Stimulated activated CD4-positive, alpha-beta T cell treated with anti-CD3 and anti-CD28 coated beads, Interleukin-2, amount 100 ng/mL, for 48 hours (primary cell): ENCODE data around the gene BTNL2.
"Not testable (repeated sequence)": the region's sequence is repeated elsewhere in the genome, so short reads cannot be mapped to it uniquely, and the experiment has no call there.

ENCODE experiments used
- DNase-seq, 2 donors: peaks; one replicate each; pipeline ENCODE4 v3.0.0-alpha.2; 2020

BTNL2 gene, protein sequence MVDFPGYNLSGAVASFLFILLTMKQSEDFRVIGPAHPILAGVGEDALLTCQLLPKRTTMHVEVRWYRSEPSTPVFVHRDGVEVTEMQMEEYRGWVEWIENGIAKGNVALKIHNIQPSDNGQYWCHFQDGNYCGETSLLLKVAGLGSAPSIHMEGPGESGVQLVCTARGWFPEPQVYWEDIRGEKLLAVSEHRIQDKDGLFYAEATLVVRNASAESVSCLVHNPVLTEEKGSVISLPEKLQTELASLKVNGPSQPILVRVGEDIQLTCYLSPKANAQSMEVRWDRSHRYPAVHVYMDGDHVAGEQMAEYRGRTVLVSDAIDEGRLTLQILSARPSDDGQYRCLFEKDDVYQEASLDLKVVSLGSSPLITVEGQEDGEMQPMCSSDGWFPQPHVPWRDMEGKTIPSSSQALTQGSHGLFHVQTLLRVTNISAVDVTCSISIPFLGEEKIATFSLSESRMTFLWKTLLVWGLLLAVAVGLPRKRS

DNA sequence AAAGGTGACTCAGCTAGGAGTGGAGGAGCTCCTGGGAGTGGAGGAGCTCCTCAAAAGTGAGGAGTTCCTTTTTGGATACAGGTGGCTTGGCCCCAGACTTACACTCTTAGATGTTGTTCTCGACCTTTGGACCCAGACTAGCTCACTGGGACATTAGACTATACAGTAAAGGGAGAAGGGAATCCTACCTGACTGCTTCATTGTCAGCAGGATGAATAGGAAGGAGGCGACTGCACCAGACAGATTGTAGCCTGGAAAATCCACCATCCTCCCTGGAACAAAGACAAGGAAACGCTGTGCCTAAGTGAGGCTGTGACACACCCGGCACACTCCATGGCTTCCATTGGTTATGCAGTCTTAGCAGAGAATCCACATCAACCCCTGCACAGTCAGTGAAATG is at the start of gene BTNL2:
Gene BTNL2, minus strand, starts transcription at position 325 of the 400 bp plus-strand sequence. Its CDS starts 58 bp downstream, at position 267.
- no peak for DNase-seq

DNA sequence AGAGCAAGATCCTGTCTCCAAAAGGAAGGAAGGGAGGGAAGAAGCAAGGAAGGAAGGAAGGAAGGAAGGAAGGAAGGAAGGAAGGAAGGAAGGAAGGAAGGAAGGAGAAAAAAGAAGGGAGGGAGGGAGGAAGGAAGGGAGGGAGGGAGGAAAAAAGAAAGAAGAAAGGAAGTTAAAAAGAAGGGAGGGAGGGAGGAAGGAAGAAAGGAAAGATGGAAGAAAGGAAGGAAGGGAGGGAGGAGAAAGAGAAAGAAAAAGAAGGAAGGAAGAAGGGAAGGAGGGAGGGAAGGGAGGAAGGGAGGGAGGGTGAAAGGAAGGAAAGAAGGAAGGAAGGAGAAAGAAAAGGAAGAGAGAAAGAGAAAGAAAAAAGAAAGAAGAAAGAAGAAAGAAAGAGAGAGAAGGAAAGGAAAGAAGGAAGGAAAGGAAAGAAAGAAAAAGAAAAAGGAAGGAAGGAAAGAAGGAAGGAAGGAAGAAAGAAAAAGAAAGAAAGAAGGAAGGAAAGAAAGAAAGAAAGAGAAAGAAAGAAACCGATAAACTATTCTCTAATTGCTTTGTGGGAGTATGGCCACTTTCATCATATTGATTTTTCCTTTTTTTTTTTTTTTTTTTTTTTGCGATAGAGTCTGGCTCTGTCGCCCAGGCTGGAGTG is 42.2 kb upstream of the BTNL2 start:
- DNase-seq: no peak

DNA sequence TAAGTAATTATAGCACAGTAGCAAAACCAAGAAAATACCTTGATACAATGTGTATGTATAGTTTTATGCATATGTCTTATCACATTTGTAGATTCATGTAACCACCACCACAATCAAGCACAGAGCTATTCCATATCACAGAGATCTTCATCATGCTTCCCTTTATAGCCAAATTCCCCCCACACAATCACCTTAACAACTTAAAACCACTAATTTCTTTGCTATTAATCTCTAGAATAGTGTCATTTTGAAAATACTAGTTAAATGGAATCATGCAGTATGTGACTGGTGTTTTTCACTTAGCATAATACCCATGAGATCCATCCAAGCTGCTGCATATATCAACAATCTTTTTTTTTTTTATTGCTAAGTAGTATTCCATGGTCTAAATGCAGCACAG is 41.0 kb upstream of the BTNL2 start:
- no peak for DNase-seq

DNA sequence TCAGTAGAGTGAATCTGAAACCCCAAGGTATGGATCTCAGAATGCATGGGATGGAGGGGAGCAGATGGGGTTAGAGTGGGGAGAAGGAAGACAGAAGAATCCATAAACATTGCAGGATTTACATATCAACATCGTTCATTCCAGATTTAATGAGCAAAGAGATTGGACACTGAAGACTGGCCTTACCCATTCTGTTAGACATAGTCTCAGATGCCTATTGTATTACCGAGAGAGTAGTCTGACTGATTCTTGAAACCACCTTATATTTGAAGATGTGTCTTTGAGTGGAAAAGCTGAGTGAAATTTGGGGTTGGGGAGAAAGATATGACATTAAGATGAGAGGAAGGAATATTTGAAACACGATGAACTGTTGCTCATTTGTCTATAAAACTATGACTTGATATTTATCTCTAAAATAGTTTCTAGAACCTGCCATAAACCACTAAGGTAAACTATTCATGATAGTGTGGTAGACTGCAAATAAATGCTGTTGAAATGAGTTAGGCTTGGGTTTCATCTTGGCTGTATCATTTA is 38.4 kb upstream of the BTNL2 start:
- no peak for DNase-seq

DNA sequence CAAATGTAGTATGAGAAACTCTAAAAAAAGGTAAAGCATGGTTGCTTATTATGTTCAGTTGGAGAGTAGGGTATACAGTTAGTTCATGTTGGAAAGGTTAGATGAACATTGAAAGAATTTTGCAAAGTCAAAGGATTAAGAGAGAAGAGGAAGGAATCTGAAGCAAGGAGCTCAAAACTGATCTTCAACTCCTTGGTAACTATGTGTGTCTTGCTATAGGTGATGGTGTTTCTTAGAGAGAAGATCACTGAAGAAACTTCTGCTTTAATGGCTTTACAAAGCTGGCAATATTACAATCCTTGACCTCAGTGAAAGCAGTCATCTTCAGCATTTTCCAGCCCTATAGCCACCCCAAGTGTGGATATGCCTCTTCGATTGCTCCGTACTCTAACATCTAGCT is 37.5 kb upstream of the BTNL2 start:
- DNase-seq: no peak

DNA sequence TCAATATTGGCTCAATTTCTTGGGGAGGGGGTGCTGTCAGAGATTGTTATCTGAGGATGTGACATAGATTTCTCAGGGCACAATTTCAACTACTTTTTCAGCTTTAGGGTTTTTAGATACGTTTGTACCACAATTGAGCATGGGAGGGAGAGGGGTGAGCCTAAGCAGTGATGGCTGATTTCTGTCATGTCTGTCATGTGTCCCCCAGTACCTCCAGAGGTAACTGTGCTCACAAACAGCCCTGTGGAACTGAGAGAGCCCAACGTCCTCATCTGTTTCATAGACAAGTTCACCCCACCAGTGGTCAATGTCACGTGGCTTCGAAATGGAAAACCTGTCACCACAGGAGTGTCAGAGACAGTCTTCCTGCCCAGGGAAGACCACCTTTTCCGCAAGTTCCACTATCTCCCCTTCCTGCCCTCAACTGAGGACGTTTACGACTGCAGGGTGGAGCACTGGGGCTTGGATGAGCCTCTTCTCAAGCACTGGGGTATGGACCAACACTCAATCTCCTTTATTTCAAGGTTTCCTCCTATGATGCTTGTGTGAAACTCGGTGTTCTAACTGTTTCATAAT is 36.1 kb upstream of the BTNL2 start:
- DNase-seq: no peak

DNA sequence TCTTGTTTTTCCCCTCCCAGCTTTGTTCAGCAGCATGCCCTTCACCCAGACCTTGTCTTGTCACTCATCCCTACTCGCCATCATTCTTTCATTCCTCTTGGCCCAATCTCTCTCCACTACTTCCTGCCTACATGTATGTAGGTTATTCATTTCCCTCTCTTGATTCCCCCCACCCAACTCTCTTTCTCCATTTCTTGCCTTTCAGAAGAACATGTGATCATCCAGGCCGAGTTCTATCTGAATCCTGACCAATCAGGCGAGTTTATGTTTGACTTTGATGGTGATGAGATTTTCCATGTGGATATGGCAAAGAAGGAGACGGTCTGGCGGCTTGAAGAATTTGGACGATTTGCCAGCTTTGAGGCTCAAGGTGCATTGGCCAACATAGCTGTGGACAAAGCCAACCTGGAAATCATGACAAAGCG is 35.3 kb upstream of the BTNL2 start:
- no peak for DNase-seq

DNA sequence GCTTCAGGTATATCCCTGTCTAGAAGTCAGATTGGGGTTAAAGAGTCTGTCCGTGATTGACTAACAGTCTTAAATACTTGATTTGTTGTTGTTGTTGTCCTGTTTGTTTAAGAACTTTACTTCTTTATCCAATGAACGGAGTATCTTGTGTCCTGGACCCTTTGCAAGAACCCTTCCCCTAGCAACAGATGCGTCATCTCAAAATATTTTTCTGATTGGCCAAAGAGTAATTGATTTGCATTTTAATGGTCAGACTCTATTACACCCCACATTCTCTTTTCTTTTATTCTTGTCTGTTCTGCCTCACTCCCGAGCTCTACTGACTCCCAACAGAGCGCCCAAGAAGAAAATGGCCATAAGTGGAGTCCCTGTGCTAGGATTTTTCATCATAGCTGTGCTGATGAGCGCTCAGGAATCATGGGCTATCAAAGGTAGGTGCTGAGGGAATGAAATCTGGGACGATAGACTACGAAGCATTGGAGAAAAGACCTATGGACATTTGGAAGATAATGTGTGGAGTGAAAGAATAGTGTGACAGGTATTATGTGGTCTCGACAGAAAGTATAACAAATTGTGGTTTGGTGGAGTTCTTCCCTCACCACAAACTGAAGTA is 32.7 kb upstream of the BTNL2 start, which contains the start of gene HLA-DRA:
Gene HLA-DRA, plus strand, starts transcription at position 286 of the 613 bp plus-strand sequence. Its CDS starts 64 bp downstream, at position 350.
- peak; percentile 7 to 19 for DNase-seq

DNA sequence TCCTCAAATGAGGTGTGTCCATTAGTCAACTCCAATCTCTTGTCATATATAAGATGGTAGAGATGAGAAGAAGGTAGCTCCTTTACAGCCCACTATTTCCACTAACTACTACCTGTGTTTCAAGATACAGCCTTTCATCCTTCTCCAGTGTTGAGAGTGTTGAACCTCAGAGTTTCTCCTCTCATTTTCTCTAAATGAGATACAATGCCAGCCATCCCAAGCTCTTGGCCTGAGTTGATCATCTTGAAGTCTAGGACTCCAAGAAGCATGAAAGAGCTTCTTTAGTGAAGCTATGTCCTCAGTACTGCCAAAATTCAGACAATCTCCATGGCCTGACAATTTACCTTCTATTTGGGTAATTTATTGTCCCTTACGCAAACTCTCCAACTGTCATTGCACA is 32.2 kb upstream of the BTNL2 start:
- no peak for DNase-seq

DNA sequence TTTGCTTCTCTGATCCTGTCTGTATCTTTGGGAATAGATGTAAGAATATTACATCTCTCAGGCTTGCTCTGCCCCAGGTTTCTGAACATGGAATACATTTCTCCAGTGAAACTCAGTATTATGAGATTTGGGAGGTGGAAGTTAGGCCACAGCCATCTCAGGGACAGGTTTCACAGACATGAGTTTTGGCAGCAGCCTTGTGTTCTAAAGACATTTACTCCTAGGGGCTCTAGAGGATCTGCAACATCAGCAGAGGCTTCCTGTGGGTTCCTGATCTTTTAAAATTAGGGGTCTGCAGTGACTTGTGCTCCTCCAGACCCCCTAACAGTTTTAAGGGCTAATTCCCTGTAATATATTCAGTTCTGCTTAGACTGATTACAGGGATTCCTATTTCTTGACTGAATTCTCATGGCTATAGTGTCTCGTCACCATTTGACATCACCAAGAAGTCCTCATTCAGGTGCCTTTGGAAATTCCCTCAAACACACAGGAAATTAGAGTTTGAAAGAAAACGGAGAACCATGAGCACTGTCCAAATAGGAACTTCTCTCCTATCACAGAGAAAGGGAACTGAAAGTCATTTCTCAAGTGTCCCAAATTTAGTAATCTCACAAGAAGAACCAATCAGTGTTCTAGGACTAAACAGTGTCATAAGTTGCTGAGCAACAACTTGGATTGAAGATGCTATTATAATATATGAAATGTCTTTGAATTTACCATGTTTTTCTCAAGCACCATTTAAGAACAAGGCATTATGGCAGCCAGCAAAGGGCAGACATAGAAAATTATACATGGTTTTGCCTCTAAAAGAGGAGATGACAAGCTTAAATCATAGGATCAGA is 30.2 kb upstream of the BTNL2 start:
- no peak for DNase-seq

DNA sequence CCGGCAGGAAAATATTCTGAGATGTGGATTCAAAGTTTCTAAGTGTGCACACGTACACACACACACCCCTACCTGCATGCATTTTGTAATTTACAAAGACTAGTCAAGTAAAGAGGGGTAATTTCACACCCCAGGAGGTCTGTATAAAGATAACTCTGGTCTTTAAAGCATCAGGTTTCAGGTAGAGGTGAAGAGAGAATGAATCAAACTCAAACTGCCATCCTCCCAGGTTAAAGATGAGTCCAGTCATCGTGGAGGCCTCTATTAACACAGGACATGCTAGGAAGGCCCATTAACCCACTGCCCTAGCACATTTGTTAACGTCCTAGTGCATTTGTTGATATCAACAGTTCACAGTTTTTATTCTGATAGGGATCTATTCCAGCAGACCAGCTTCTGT is 29.2 kb upstream of the BTNL2 start:
- no peak for DNase-seq

DNA sequence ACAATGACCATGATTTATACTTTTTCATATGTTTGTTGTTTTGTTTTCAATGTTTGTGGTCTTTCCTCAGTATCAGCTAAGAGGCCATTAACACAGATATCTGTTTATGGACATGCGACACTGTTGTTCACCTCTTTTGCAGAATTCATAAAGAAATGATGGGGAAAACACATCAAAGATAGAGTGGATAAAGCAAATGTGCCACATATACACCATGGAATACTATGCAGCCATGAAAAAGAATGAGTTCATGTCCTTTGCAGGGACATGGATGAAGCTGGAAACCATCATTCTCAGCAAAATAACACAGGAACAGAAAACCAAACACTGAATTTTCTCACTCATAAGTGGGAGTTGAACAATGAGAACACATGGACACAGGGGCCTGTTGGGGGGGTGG is 27.0 kb upstream of the BTNL2 start:
- not testable (repeated sequence) for DNase-seq

DNA sequence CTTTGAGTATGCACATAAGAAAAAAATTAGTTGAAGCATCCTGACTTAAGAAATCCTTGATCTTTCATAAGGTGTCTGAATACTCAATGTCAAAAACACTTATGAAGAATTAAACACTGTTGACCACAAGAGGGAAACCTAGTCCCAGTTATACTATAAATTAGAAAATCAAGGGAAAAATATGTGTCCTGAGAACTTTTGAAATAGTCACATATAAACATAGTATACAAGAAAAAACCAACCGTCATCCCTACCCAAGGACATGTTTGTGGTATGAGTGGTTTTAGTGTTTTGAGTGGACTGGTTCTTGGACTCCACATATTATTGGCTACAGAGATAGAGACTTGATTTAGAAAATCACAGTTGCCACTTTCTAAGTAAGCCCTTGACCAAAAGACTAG is 25.1 kb upstream of the BTNL2 start:
- DNase-seq: no peak

DNA sequence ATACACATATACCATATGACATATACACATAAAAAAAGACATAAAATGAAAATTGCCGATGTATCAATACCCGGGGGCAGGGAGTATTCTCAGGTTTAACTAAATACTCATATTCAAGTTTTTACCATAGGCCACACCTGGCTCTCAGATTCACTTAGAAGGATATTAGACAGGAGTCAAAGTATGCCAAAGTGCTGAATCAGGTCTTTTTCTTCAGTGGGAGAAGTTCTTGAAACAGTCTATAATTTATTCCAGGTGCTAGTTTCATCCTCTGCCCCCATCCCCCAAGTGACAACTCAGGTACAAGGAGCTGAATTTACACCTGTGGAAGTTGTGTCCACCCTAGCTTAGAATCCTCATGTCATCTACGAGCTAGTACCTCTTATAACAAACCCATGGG is 24.2 kb upstream of the BTNL2 start:
- no peak for DNase-seq

DNA sequence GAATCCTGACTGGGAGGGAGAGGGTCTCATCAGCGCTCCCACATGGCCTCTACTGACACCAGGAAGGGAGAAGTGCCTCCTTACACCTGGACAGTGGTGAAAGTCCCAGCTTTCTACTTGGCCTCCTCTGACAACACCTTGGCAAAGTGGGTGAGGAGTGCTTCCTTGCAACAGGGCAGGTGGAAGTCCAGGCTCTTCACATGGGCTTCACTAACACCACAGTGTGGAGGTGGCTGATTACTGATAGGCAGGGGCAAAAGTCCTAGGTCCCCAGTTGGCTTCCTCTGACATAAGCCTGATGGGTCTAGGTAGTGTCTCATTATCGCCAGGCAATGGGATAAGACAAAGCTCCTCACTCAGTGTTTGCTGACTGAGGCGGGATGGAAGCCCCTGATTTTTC is 23.2 kb upstream of the BTNL2 start:
- no peak for DNase-seq

DNA sequence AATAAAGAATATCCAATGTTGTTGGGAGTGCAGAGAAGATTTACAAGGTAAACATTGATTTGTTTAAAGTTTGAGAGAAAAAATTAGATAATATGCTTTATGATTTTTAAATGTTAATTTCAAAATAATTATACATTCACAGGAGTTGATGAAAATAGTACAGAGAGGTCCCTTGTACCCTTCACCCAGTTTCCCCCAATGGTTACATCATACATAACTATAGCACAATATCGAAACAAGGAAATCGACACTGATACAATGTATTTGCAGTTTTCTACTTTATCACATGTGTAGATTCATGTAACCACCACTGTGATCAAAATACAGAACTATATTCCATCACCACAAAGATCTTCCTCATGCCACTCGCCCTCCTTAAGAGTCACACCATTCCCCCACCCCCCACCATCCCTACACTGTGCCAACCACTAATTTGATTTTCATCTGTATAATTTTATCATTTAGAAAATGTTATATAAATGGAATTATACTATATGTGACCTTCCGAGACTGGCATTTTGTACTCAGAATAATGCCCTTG is 21.0 kb upstream of the BTNL2 start:
- DNase-seq: no peak

DNA sequence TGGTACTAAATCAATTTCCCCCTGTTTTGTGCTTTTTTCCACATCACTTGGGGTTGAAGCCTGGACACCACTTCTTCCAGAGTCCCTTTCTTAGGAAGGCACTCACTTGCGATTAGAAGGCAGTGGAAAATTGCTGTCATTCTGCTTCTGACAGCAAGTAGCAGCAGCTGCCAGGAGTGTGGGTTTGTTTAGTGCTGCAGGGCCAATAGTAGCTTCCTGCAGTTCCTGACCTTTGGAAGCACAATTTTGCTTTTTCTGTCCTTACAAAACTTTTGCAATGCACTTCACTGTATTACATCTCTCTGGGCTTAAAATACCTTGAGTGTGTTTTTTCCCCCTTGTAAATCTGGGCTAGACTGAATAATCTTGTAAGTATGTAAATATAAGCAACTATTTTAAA is 20.2 kb upstream of the BTNL2 start:
- DNase-seq: no peak

DNA sequence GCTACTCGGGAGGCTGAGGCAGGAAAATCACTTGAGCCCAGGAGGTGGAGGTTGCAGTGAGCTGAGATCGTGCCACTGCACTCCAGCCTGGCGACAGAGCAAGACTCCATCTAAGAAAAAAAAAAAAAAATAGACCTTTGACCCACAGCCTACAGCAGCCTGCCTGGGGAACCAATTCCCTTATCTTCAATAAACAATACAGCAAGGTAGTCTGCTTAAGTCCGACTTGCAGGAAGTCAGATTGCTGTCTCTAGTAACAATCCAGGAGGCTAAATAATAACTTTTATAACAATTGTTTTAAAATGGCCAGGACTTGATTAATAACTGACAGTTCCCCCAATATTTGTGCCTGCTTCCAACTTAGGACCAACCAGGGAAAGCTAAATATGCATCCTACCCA is 19.4 kb upstream of the BTNL2 start:
- DNase-seq: no peak

DNA sequence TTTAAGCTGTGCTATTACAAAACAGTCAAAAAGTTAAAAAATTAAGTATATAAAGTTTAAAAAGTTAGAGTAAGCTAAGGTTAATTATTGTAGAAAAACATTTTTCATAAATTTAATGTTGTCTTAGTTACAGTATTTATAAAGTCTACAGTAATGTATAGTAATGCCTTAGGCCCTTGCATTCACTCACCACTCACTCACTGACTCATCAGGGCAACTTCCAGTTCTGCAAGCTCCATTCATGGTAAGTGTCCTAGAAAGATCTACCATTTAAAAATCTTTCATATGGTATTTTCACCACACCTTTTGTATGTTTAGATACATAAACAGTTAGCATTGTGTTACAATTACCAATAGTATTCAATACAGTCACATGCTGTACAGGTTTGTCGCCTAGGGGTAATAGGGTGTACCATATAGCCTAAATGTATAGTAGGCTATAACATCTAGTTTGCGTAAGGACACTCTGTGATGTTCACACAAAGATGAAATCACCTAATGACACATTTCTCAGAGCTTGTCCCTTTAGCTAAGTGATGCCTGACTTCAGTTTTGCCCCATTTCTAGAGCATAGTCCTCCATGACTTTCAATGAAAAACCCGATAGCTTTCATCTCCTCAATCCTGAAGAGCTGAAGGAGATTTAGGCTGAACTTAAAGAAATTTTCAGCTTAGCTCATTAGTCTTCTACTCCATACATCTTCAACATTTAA is 17.8 kb upstream of the BTNL2 start:
- DNase-seq: no peak

DNA sequence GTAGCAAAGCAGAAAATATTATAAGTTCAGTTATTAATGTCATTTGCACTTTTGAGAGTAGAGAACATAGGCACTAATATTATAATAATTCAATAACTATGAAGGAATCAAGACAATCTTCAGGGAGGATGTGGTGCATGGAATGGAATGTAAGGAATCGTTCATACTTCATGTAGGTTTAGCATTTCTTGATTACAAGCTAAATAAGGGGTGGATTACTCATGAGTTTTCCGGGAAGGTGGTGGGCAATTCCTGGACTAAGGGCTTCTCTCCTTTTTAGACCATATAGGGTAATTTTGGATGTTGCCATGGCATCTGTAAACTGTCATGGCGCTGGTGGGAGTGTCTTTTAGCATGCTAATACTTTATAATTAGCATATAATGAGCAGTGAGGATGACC is 9.1 kb upstream of the BTNL2 start:
- DNase-seq: no peak

DNA sequence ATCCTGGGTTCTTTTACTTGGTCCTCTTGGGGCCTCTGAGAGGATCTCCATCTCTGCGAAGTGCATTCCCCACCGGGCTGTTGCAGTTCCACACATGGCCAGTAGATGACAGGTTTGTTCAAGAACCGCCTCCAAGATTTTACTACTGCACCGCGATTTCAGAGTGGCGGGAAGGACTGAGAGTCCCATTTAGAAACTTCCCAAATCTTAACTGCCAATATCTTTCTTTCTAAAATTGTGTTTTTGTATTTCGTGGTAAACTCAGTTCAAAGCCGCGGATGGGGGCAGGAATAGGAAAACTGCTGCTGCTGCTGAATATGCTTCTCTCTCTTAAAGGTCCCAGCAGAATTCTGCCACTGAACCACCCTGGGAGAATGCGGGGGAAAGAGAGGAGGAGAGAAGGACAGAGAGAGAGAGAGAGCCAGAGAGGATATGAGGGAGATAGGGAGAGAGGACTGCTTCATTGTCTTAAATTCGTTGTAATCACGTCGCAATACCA is 8.6 kb upstream of the BTNL2 start:
- peak; percentile 72 to 81 for DNase-seq
